Measurements from ENCODE around the gene PRR7. TPM values are rescaled to one million over a fixed set of nuclear protein-coding genes. Genes with fewer than 3 reads are reported as not detected.
A peak's percentile ranks its signal among the peaks of the same experiment; 100 is the strongest.

PRR7 gene
- total and polyA plus RNA-seq, 8 donors = 0.61 to 3.7 (median 1.1) TPM; not detected in 4

DNA sequence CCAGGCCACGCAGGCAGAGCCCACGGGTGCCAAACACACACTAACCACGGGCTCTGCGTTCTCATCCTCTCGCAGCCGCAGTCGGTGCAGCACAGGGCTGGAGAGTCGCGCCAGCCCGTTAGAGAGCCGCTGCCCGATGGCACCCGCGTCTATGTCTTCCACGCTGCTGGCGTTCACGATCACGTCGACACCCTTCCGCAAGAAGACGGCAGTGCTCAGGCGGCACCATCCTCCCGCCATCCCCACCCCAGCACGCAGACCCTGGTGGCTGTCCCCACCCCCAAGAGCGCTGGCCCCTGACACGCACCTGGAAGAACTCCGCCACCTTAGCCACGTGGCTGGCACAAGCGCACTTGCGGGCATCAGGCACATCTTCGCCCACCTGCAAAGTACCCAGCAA is 20.8 kb downstream of the PRR7 start:
- Histone ChIP-seq H3K36me3 (peaks cover 22 to 56% (median 39%) of the 10 kb centered on the region in 4 donors), H3K4me1 (peaks cover 16 to 42% (median 37%) of the 10 kb centered on the region in 4 donors), H3K27ac (no peak overlapping the region), H3K9me3 (no peaks in the 10 kb centered on the region), H3K4me3 (no peak overlapping the region), H3K27me3 (peaks cover 0 to 7% (median under 1%) of the 10 kb centered on the region in 3 donors)
- TF ChIP-seq EP300 (IDR thresholded peaks at IDR 0.05) (no peak), POLR2AphosphoS5 (IDR thresholded peaks at IDR 0.05) (no peak)
- WGBS, 5 donors = 93 to 97% (median 95%) methylated on average over 28 to 31 of the region's 31 CpGs
- no peak for DNase-seq
- intact Hi-C loops (cut with DNase I; ENCODE audit: low total_unique reads) = no loop called here

DNA sequence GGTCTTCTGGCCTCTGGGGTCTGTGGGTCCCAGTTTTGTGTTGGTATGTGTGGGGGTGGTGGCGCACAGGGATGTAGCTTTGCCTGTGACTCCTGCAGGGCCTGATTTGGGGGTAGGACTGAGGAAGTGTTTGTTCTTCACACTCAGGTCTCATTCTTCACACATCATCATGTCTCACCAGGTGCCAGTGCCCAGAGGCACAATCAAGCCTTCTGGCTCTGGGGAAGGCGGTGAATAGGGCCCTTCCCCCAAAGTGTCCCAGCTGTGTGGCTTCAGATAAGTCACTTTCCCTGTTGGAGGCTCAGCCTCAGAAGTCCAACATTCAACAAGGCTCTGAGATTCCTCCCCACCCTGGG is 21.7 kb downstream of the PRR7 start:
- Histone ChIP-seq H3K36me3 (peaks cover 22 to 49% (median 39%) of the 10 kb centered on the region in 4 donors), H3K27me3 (peaks cover 0 to 12% (median 3%) of the 10 kb centered on the region in 3 donors), H3K27ac (peak overlapping the region in 1 of 5 donors; percentile 10), H3K4me1 (peaks cover 20 to 45% (median 42%) of the 10 kb centered on the region in 4 donors), H3K4me3 (no peak overlapping the region), H3K9me3 (no peaks in the 10 kb centered on the region)
- intact Hi-C loops (cut with DNase I; ENCODE audit: low total_unique reads) = no loop called here
- 88 to 100% (median 96%) methylated on average over 2 of the region's 2 CpGs for WGBS, 5 donors
- DNase-seq = no peak
- TF ChIP-seq, protein P1, sequence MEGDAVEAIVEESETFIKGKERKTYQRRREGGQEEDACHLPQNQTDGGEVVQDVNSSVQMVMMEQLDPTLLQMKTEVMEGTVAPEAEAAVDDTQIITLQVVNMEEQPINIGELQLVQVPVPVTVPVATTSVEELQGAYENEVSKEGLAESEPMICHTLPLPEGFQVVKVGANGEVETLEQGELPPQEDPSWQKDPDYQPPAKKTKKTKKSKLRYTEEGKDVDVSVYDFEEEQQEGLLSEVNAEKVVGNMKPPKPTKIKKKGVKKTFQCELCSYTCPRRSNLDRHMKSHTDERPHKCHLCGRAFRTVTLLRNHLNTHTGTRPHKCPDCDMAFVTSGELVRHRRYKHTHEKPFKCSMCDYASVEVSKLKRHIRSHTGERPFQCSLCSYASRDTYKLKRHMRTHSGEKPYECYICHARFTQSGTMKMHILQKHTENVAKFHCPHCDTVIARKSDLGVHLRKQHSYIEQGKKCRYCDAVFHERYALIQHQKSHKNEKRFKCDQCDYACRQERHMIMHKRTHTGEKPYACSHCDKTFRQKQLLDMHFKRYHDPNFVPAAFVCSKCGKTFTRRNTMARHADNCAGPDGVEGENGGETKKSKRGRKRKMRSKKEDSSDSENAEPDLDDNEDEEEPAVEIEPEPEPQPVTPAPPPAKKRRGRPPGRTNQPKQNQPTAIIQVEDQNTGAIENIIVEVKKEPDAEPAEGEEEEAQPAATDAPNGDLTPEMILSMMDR (IDR thresholded peaks at IDR 0.05) = no peak
- TF ChIP-seq EP300 (IDR thresholded peaks at IDR 0.05) = no peak
- no peak for TF ChIP-seq POLR2A (IDR thresholded peaks at IDR 0.05)
- no peak for TF ChIP-seq POLR2AphosphoS5 (IDR thresholded peaks at IDR 0.05)

DNA sequence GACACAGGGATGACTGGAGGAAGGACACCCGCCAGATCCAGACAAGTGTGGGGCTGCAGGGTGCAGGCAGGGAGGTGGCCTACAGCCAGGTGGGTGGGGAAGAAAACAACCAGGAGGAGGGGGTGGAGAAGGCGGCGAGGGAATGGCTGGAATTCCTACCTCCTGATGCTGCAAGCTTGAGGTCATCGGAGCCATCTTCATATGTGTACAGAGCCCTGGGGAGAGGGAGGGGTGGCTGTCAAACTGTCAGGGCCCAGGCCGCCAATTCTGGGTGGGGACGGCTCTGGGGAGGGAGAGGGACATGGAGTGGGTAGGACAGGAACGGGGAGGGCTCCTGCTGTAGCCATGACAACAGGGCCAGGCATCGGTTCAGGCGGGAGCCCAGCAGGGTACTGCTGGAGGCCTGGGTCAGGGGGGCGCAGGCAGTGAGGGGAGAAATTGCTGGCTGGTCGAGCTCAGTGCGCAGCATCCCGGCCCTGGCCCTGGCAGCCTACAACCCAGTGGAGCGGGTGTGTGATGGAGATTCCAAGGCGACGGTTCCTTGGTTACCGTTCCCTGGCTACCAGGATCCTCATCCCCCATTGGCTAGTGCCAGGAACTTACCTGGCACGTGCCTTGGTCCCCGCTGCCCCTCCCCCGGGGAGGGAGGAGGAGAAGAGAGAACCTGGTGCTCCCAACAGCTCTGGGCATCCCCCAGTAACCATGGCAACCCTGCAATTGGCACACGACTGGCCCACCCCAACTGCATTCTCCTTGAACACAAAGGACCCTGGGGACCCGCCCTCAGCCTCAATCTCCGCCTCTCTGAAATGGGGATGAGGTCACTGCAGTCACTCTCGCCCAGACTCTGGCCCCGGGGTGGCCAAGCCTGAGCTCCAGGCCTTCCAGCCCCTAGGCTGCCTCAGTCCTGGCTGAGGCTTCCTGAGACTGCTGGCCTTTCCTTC is 22.3 kb downstream of the PRR7 start:
- peak overlapping the region in 3 of 5 donors; percentile 10 to 30 (median 26) for H3K27ac ChIP-seq
- no peak for TF ChIP-seq POLR2AphosphoS5 (IDR thresholded peaks at IDR 0.05)
- no peak for TF ChIP-seq EP300 (IDR thresholded peaks at IDR 0.05)
- TF ChIP-seq, protein P1 (IDR thresholded peaks at IDR 0.05) = no peak
- TF ChIP-seq POLR2A (IDR thresholded peaks at IDR 0.05) = no peak
- H3K27me3 ChIP-seq = peaks cover 0 to 17% (median 3%) of the 10 kb centered on the region in 3 donors
- 67 to 81% (median 77%) methylated on average over 18 to 25 of the region's 25 CpGs for WGBS, 5 donors
- peak in 1 of 2 donors; percentile 60 for DNase-seq
- peaks cover 20 to 49% (median 44%) of the 10 kb centered on the region in 4 donors for H3K4me1 ChIP-seq
- no peaks in the 10 kb centered on the region for H3K9me3 ChIP-seq
- intact Hi-C loops (cut with DNase I; ENCODE audit: low total_unique reads) = no loop called here
- peaks cover 22 to 43% (median 36%) of the 10 kb centered on the region in 4 donors for H3K36me3 ChIP-seq
- no peak overlapping the region for H3K4me3 ChIP-seq

DNA sequence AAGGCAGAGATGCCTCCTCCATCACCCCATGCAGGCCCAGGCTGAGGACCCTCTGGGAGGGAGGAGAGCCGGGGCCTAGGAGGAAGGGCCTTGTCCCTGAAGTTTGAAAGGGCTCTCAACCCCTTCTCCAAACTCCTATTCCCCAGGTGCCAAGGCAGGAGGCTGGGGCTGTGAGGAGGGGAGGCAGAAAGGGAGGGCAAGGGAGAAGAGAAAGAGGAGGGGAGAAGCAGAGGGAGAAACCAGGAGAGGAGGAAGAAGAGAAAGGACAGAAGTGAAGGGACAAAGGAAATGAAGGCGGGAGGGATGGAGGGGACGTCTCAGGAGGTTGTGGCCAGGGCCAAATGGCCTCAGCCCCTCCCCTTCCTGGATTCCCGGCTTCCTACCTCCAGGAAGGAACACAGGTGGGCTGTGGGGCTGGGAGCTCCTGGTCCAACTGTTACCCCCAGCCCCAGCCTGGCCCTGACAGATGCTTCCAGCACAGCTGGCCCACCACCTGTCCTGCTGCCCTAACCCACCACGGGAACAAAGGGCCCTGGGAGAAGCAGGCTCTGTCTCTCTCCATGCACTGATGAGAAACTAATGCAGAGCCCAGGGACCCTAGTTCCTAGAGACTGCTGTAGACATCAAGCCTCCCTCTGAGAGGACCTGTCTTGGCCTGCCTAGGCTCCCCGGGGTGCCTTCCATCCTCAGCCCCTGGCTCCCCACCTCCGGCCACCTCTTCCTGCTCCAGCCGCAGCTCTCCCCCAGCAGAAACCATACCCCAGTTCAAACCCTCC is 23.3 kb downstream of the PRR7 start:
- Histone ChIP-seq H3K27ac (peak overlapping the region in 3 of 5 donors; percentile 5 to 30 (median 26)), H3K4me3 (no peak overlapping the region), H3K27me3 (peaks cover 0 to 22% (median 3%) of the 10 kb centered on the region in 3 donors), H3K4me1 (peaks cover 20 to 59% (median 48%) of the 10 kb centered on the region in 4 donors), H3K36me3 (peaks cover 22 to 39% (median 34%) of the 10 kb centered on the region in 4 donors), H3K9me3 (no peaks in the 10 kb centered on the region)
- no peak for DNase-seq
- TF ChIP-seq POLR2AphosphoS5 (IDR thresholded peaks at IDR 0.05) = no peak
- no peak for TF ChIP-seq EP300 (IDR thresholded peaks at IDR 0.05)
- TF ChIP-seq, protein P1 (IDR thresholded peaks at IDR 0.05) = no peak
- no peak for TF ChIP-seq POLR2A (IDR thresholded peaks at IDR 0.05)
- 66 to 78% (median 77%) methylated on average over 7 to 8 of the region's 8 CpGs for WGBS, 5 donors
- intact Hi-C loops (cut with DNase I; ENCODE audit: low total_unique reads) = no loop called here
